ENCODE data around the gene VTI1A.

DNA sequence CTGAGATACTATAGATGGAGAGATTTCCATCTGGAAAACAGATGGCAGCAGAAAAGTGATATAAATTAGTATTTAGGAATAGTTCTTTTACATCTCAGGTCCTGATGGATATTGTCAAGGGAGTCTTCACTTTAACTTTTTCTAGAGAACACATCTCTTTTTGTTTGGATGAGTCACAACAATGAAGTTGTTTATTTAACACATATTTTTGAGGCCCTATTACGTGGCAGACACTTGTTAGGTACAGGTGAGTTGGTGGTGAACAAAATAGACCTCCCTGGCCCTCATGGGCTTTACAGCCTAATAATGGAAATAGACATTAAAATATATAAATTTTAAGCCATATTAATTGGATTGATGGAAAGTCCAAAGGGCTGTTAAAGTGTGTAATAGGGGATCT, 168.3 kb downstream of the VTI1A start:
- no peak for TF ChIP-seq POLR2AphosphoS5 (IDR thresholded peaks at IDR 0.05; ENCODE audit: low read depth, low read length)
- TF ChIP-seq POLR2A (IDR thresholded peaks at IDR 0.05; ENCODE audit: low read depth, low read length): no peak
- no peak for TF ChIP-seq TAF1 (IDR thresholded peaks at IDR 0.05; ENCODE audit: borderline replicate concordance, low read depth, low read length)

Measured in GM12892 (cell line).